Left kidney (tissue), 2 donors: ENCODE measurements around the gene ABCA2. TPM values are rescaled to one million over a fixed set of nuclear protein-coding genes. Genes with fewer than 3 reads are reported as not detected.

Source experiments
- DNase-seq: peaks from one replicate; pipeline ENCODE4 v3.0.0-alpha.2; 2013
- polyA plus RNA-seq: library from polyadenylated mRNA; unstranded; fragments of 120-200 nt; gene quantifications from one replicate; pipeline ENCODE4 v1.2.1, GENCODE V29; 2013; ENCODE audit not compliant: insufficient read length

ABCA2 gene
- polyA plus RNA-seq, 1 donor = 46.6 TPM

- DNase-seq = no peak
Observed at GRCh38 chr9:136981588-136982231, 46.3 kb downstream of the ABCA2 start.

- DNase-seq = no peak
Observed at GRCh38 chr9:136980669-136981478, 47.2 kb downstream of the ABCA2 start.

DNA sequence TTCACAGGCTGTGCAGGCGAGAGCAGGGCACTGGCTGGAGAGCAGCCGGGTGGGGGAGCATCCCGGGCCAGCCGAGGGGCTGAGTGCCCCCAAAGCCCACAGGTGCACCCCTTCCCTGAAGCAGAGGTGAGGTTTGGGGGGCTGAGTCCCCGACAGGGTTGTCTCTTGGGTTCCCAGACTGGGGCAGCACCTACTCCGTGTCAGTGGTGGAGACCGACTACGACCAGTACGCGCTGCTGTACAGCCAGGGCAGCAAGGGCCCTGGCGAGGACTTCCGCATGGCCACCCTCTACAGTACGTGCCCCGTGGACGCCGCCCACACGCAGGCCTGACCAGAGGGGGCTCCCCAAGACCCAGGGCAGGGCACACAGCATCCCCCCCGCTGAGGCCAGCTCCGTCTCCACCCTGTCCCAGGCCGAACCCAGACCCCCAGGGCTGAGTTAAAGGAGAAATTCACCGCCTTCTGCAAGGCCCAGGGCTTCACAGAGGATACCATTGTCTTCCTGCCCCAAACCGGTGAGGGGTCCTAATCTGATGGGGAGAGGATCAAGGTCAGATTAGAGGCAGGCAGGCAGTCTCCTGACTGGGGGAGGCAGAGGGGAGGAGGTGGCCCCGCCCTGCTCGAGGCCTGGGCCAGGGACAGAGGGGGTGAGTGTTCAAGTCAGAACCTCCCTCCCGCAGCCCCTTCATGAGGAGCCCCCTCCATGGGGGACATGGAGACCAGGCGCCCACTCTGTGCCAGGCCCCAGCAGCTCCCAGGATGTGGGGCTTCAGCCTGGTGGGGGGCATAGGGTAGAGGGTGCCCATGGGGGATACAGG is 48.1 kb downstream of the ABCA2 start:
- DNase-seq = no peak

GRCh38 chr9:136978865-136979544 is 49.0 kb downstream of the ABCA2 start:
- no peak for DNase-seq

DNA sequence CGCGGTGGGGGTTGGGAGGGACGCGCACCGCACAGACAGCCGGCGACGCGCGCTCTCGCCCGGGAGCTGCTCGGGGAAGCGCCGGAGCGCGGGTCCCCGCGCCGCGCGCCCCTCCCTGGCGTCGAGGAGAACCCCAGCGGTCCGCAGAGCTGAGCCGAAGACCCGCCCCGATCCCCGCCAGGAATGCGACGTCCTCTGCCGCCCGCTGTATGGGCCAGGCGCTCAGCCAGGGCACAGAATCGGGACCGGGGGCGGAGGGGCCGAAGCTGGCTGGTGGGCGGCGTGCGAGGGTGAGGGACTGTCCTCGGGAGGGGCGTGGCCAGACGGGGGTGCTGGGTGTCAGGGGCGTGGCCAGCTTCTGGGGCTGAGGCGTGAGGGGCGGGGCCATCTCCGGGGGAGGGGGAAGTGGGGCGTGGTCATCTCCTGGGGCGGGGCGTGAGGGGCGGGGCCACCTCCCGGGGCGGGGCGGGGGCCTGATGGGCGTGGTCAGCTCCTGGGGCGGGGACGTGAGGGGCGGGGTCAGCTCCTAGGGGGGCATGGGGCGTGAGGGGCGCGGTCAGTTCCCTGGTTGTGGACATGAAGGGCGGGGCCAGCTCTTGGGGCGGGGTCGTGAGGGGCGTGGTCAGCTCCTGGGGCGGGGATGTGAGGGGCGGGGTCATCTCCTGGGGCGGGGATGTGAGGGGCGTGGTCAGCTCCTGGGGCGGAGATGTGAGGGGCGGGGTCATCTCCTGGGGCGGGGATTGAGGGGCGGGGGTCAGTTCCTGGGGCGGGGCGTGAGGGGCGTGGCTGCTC is 49.8 kb downstream of the ABCA2 start:
- peak; percentile 54 for DNase-seq

DNA sequence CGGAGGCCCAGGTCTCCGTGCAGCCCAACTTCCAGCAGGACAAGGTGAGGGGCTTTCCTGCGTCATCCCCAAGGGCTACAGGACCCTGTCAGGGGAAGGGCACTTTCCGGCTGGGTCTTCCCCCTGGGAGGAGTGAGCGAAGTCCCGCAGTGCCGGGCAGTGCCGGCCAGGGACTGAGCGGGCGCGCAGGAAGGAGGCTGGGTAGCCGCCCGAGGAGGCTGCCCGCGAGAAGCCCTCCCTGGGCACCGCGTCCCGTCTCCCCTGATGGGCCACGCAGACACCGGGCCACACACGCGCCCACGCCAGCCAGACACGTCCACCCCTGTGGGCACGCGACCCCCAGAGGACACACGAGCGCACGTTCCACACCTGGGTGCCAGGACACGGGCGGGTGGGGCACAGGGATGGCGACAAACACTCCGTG is 50.4 kb downstream of the ABCA2 start:
- DNase-seq = no peak

- DNase-seq = no peak
Observed at GRCh38 chr9:136977223-136977622, 50.8 kb downstream of the ABCA2 start, which contains the start of gene PTGDS. Gene PTGDS, plus strand, starts transcription at chr9:136977504. Its CDS starts 75 bp downstream, at chr9:136977579.

DNA sequence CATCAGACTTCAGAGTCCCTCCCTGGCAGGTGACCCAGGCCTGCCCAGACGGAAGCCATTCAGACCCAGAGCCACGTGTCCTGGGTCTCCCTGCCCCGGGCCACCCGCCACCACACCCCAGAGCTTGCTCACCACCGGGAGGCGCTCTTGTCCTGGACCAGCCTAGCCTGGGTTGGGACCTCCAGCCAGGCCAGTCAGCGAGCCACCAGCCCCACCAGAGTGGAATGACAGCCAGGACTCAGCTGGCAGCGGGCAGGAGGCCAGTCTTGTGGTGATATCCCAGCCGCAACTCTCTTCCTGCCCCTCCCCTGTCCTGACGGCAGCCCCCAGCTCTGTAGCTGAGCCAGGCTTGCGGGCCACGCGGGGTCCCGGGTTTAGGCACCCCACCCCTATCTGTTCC is 52.4 kb downstream of the ABCA2 start:
- DNase-seq = no peak

DNA sequence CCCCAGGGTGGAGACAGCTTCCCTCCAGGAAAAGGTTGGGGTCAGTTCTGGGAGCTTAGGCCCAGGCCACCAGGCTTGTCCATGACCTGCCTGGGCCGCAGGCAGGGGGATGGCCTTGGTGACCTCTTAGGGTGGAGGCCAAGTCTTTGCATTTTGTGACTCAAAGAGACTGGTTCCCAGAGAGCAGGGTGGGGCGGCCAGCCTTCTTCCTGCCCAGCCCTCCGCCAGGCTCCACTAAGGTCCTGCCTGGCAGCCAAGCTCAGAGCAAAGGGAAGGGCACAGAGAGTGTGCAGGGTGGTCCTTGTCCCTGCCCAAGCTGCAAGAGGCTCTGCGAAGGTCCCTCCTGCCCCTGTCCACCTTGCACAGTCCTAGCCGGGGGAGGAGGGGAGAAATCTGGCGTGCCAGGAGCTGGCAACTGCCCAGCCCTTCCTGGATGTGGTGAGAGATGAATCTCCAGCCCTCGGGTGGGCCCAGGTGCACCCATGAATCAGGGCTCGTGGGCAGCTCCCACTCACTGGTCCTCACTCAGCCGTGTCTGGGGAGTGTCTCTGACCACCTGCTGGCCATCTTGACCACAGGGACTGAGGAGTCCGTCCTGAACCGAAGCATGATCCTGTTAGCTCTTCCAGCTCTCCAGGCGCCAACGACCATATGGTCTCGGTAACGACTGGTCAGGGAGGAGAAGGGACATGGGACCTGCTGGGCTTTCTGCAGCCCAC is 53.1 kb downstream of the ABCA2 start:
- DNase-seq = no peak

- DNase-seq = no peak
Observed at GRCh38 chr9:136973618-136974617, 54.1 kb downstream of the ABCA2 start.

DNA sequence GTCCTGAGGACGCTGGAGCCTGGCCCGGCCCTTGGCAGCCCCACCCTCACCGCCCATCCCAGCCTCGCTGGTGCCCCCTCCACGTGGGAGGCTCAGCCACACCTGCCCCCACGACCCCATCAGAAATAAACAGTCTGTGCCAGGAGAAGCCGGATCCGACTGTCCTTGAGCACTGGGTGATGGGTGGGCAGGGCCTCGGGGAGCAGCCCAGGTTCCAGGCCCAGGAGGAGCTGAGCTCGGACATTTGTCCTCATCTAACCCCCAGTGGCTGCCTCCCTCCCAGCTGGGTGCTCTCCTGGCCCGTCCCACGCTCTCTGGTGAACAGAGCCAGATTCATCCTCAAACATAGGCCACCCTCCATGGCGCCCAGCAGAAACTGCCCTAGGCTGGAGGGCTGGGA is 55.3 kb downstream of the ABCA2 start:
- DNase-seq = no peak

- no peak for DNase-seq
Observed at GRCh38 chr9:136972335-136972734, 55.7 kb downstream of the ABCA2 start.

DNA sequence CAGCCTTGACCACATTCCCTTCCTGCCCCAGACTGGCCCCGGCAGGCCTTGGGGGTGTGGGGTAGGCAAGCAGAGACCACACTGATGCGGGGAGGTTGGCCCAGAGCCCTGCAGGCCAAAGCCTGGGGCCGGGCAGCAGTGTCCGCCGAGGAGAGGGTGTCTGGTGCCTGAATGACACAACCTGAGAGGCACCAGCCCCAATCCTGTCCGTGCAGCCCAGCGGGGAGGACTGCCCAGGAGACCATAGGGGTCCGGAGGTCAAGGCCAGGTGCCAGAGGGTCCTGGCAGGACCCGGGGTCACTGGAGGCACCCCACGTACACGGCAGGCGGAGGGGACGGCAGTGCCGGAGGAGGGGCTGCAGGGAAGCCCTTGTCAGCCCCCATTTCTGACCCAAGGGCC is 56.3 kb downstream of the ABCA2 start:
- DNase-seq = no peak

DNA sequence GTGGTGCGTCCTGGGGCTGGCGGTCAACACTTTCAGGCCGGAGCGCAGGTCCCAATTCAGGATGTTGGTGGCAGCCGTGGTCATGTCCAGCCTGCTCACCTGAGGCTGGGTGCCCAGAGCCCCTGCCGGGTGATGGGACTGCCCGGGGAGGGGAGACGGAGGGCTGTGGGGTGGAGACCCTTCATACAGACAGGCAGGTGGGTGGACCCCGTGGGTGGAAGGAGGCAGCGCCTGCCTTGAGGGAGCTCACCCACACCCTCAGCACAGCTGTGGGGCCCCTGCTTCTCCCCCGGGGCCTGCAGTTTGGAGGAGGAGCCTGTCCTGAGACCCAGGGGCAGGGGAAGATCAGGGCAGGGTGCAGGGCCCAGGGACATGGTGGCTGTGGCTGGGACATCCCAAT is 57.7 kb downstream of the ABCA2 start:
- no peak for DNase-seq

DNA sequence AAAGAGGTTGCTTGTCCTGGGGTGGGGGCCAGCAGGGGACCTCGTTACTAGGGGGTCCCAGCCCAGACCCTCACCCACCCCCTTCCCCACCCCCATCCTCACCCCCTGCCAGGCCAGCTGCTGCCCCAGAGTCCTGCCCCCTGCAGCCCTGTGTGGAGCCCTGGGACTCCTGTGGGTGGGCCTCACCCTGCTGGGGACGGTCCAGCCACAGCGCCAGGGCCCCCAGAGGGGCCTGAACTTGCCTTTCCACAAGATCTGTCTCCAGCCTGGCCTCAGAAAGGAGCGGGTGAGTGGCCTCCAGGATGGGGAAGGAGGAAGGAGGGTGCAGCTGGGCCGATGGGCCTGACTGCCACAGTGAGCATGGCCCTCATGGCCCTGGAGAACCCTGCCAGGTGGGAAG is 58.3 kb downstream of the ABCA2 start:
- DNase-seq = no peak

DNA sequence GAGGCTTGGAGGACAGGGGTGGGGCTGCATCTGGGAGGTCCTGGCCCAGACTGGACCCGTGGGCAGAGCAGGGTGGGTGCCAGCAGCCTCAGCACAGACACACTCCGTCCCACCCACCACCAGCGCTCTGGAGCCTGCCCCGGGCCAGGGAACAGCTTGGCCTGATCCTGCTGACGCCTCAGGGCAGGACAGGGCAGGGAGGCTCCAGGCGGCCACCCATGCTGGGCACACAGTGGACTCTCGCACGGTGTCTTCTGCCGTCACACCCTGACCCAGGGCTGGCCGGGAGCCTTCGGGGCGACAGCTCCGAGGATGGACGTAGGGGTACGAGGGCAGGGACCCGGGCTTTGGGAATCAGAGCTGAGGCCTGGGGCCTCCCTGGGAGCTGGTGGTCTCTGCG is 58.9 kb downstream of the ABCA2 start:
- DNase-seq = no peak

DNA sequence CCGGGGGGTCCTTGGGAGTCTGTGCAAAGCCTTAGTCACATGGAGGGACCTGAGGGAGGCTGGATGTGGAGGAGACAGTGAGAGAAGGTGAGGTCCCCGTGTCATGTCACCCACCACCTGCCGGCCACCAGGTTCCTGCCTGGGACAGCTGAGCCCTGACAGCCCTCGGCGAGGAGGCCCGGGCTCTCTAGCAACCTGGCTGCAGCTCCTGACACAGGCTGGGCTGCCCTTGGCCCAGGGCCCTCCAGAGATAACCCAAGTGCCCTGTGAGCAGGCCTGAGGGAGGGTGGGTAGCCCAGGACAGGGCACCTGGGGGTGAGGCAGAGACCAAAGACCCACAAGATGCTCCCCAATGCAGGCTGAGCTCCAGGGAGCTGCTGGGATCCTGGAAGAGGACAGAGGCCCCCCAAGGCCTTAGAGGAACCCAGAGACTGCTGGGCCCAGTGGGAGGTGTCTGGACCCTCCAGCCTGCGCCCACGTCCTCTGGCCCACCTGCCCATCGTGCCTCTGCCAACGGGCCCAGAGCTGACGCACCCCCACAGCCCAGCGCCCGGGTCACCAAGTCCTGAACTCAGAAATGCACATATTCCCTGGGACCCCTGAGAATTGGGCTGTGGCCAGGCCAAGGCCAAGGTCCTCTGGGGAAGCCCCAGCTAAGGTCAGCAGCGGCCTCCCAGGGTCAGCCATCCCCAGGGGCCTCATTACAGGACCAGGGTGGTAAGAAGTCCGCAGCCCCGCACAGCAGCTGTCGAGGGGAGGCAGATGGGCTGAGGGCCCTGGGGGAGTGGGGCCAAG is 59.5 kb downstream of the ABCA2 start:
- no peak for DNase-seq

- DNase-seq = no peak
Observed at GRCh38 chr9:136965771-136966484, 62.1 kb downstream of the ABCA2 start.
